H4 (cell line): ENCODE data around the gene HDC. TPM values are rescaled to one million over a fixed set of nuclear protein-coding genes. Genes with fewer than 3 reads are reported as not detected.

Source experiments
- DNase-seq: peaks from one replicate; pipeline ENCODE4 v3.0.0-alpha.2; 2015; ENCODE audit warnings: low spot score
- total RNA-seq: library from RNA; depleted of rRNA; stranded (reverse); fragments of >200 nt; shearing (Covaris generic); gene quantifications from 2 replicates; pipeline ENCODE4 v1.2.3, GENCODE V29; 2014

Gene HDC
- total RNA-seq, 1 experiment from 2014 or later = not detected

- DNase-seq = no peak
Measured at GRCh38 chr15:50252556-50252955, 13.0 kb downstream of the HDC start.

- no peak for DNase-seq
Measured at GRCh38 chr15:50251638-50252182, 13.8 kb downstream of the HDC start.

- DNase-seq = no peak
Measured at GRCh38 chr15:50250760-50251394, 14.6 kb downstream of the HDC start.

GRCh38 chr15:50249704-50250103, 15.8 kb downstream of the HDC start:
- DNase-seq = no peak

DNA sequence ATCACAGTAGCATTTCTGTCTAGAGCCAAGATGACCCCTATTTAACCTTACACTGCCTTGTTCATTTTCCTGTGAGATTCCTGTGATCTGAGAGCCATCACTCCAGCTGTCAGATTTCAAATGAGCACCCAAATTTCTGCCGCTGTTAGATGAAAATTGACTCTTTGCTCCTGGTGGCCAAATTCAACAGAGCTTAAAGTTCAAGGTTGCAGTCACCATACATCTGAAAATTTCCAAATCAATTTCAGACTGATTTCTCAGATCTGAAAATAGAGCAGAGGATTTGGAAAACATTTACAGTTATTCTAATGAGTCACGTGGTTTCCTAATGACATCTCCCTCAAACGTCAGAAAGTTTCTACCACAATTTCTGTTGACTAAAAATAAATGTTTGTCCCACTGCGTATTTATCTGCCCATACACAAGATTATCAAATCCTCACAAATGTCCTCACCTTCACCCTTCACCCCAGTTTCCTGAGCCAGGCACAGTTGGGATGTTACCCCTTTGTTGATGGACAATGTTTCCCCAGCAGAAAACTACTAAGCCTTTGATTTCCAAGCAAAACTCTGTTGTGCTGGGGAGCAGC, 16.4 kb downstream of the HDC start:
- DNase-seq = no peak

DNA sequence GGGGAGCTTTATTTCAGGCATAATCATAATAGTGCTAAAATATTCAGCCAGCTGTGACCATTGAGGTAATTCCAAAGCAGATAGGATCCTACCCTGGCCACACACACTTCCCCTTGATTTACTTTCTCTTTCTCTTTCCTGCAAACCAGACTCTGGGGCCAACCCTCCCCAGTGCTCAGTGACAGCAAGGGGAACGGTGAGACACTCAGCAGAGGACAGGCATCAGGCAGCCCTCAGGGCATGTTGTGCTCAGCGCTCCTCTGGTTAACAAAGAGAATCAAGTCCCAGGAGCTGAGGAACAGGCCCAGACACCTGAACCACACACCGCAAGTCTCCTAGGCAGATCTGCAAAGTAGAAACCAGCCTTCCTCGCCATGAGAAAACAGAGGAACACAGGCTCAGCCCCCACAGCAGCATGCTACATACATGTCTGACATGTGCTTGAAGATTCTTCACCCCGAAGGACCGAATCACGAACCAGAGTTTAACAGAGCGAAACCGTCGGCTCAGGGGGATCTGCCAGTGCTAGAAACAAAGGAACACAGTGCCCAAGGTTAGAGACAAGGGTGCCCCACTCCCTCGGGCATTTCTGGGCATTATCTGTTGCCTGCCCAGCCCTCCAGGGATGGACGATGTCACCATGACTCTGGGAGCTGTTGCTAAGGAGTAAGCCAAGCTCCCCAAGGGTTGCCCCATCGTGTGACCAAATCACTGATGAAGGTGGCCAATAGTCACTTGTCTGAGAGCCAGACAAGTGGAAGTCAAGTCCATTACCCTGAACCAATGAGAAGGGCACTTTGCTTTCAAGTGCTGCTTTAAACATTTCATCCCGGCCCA, 17.5 kb downstream of the HDC start:
- DNase-seq = peak; percentile 33

DNA sequence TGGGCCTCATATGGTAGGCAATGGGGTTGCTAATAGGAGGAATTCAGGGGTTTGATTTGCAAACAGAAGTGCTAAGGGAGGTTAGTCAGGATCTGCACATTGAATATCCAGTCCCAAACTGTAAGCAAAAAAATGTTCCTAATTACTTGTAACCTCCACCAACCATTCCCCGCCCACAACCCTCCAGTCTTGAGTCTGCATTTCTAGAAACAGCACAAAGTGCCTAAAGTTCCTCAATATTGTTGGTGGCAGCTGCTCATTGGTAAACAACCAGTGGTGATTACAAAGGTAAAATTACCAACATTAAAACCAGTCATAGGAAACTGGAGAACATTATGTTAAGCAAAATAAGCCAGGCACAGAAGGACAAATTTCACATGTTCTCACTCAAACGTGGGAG, 18.9 kb downstream of the HDC start:
- DNase-seq = no peak

GRCh38 chr15:50244959-50245624, 20.4 kb downstream of the HDC start:
- DNase-seq = no peak

DNA sequence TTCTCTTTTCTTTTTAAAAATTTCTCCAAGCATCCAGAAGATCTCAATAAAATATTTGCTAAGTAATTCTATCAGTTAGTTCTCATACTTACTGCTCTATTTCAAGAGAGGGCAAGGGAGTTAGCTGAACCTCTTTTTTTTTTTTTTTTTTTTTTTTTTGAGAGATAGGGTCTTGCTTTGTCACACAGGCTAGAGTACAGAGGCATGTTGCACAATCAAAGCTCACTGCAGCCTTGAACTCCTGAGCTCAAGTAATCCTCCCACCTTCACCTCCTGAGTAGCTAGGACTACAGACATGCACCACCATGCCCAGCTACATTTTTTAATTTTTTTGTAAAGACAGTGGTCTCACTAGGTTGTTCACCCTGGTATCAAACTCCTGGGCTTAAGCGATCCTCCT, 21.4 kb downstream of the HDC start:
- no peak for DNase-seq

- DNase-seq = no peak
Measured at GRCh38 chr15:50241684-50242450, 23.7 kb downstream of the HDC start.

DNA sequence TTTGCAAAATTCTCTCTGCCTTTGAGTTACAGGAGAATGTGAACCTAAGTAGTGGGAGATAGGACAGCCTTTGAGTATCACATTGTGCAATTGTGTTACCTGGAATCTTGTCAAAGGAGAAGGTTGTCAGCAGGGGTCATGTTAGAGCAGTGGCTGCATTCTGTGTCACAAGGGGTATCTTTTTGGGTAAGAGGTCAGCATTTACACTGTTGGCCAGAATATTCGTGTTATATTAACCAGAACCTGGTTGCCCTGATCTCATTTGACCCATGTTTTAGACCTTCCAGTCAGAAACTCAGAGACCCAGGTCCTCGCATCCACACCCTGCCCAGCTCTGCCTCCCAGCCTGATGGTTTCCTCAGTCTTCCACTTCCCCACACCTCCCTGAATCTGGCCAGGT, 27.3 kb downstream of the HDC start:
- DNase-seq = no peak

DNA sequence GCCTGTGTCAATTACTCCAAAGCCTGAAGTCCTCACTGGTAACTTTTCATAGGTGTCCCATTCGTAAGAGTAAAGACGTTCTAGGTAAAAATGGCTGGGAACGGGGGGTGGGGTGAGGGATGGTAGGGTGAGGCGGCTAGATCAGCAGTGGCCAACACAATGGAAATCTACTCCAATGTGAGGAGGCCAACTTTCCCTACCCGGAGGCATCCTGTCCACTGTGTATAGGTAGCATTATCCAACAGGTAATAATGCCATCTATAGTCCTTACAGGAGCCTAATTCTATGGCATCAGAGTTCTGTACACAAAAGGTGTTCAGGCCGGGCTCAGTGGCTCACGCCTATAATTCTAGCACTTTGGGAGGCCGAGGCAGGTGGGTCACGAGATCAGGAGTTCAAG, 29.1 kb downstream of the HDC start:
- no peak for DNase-seq

GRCh38 chr15:50235794-50236193, 29.7 kb downstream of the HDC start:
- no peak for DNase-seq

- no peak for DNase-seq
Measured at GRCh38 chr15:50234764-50235163, 30.8 kb downstream of the HDC start.

- DNase-seq = no peak
Measured at GRCh38 chr15:50233192-50233736, 32.3 kb downstream of the HDC start.

GRCh38 chr15:50232791-50233190, 32.7 kb downstream of the HDC start:
- no peak for DNase-seq

- DNase-seq = no peak
Measured at GRCh38 chr15:50231761-50232160, 33.8 kb downstream of the HDC start.

- no peak for DNase-seq
Measured at GRCh38 chr15:50229336-50229735, 36.2 kb downstream of the HDC start.

GRCh38 chr15:50228866-50229265, 36.7 kb downstream of the HDC start:
- no peak for DNase-seq

- no peak for DNase-seq
Measured at GRCh38 chr15:50227076-50227475, 38.5 kb downstream of the HDC start.

- no peak for DNase-seq
Measured at GRCh38 chr15:50225938-50226337, 39.6 kb downstream of the HDC start.
